NCI-H748 treated with DMSO at 0.1 percent for 48 hours (cell line): ENCODE data around the gene NCOA3.
"Not testable (repeated sequence)": the region's sequence is repeated elsewhere in the genome, so short reads cannot be mapped to it uniquely, and the experiment has no call there.

ENCODE experiments used
- DNase-seq: peaks from one replicate; lab custom pipeline; 2025; lab: John Stamatoyannopoulos, UW

NCOA3 gene

GRCh38 chr20:47501116-47501481 lies 588 bp upstream of the NCOA3 start:
- no peak for DNase-seq

GRCh38 chr20:47502271-47503239 lies 868 bp downstream of the NCOA3 start:
- DNase-seq: peak; percentile 26

GRCh38 chr20:47503685-47504084 lies 2.0 kb downstream of the NCOA3 start:
- DNase-seq: no peak

GRCh38 chr20:47506335-47506734 lies 4.6 kb downstream of the NCOA3 start:
- DNase-seq: no peak

- no peak for DNase-seq
Observed at GRCh38 chr20:47506850-47507249, 5.2 kb downstream of the NCOA3 start.

- not testable (repeated sequence) for DNase-seq
Observed at GRCh38 chr20:47507275-47507981, 5.7 kb downstream of the NCOA3 start.

GRCh38 chr20:47508278-47508677 lies 6.6 kb downstream of the NCOA3 start:
- DNase-seq: no peak

- no peak for DNase-seq
Observed at GRCh38 chr20:47509104-47509661, 7.5 kb downstream of the NCOA3 start.

GRCh38 chr20:47509685-47510084 lies 8.0 kb downstream of the NCOA3 start:
- DNase-seq: no peak

- DNase-seq: no peak
Observed at GRCh38 chr20:47515843-47516242, 14.2 kb downstream of the NCOA3 start.

- no peak for DNase-seq
Observed at GRCh38 chr20:47521059-47521808, 19.5 kb downstream of the NCOA3 start.

GRCh38 chr20:47524015-47524784 lies 22.5 kb downstream of the NCOA3 start:
- DNase-seq: no peak

- DNase-seq: no peak
Observed at GRCh38 chr20:47527004-47527800, 25.5 kb downstream of the NCOA3 start.

- no peak for DNase-seq
Observed at GRCh38 chr20:47529840-47530239, 28.2 kb downstream of the NCOA3 start.

GRCh38 chr20:47531458-47531857 lies 29.8 kb downstream of the NCOA3 start:
- DNase-seq: no peak

- DNase-seq: no peak
Observed at GRCh38 chr20:47532002-47532401, 30.3 kb downstream of the NCOA3 start.

- no peak for DNase-seq
Observed at GRCh38 chr20:47533518-47534062, 31.9 kb downstream of the NCOA3 start.

GRCh38 chr20:47534405-47534804 lies 32.7 kb downstream of the NCOA3 start:
- no peak for DNase-seq

- DNase-seq: no peak
Observed at GRCh38 chr20:47535088-47535487, 33.4 kb downstream of the NCOA3 start.

GRCh38 chr20:47535994-47536393 lies 34.3 kb downstream of the NCOA3 start:
- no peak for DNase-seq
